GM21786 (cell line): ENCODE data around the gene AADACL2.
"Not testable (repeated sequence)": the region's sequence is repeated elsewhere in the genome, so short reads cannot be mapped to it uniquely, and the experiment has no call there.

Experiments
- ATAC-seq: cut with Tn5 transposase; IDR thresholded peaks from one replicate; pipeline ENCODE4 v1.9.1; 2021; ENCODE audit not compliant: unreplicated experiment

Gene AADACL2

DNA sequence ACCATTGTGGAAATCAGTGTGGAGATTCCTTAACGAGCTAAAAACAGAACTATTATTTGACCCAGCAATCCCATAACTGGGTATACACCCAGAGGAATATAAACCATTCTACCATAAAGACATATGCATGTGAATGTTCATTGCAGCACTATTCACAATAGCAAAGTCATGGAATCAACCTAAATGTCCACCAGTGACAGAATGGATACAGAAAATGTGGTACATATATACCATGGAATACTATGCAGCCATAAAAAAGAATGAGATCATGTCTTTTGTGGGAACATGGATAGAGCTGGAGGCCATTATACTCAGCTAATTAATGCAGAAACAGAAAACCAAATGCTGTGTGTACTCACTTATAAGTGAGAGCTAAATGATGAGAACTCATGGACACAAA, 31.0 kb downstream of the AADACL2 start:
- not testable (repeated sequence) for ATAC-seq

GRCh38 chr3:151765685-151766084, 32.0 kb downstream of the AADACL2 start:
- ATAC-seq = no peak

- no peak for ATAC-seq
These were observed 32.7 kb downstream of the AADACL2 start for GRCh38 chr3:151766454-151766853.

- ATAC-seq = no peak
These were observed 34.7 kb downstream of the AADACL2 start for GRCh38 chr3:151768393-151768930.

GRCh38 chr3:151769175-151769574, 35.4 kb downstream of the AADACL2 start:
- no peak for ATAC-seq

- ATAC-seq = no peak
These were observed 37.2 kb downstream of the AADACL2 start for GRCh38 chr3:151770956-151771355.

DNA sequence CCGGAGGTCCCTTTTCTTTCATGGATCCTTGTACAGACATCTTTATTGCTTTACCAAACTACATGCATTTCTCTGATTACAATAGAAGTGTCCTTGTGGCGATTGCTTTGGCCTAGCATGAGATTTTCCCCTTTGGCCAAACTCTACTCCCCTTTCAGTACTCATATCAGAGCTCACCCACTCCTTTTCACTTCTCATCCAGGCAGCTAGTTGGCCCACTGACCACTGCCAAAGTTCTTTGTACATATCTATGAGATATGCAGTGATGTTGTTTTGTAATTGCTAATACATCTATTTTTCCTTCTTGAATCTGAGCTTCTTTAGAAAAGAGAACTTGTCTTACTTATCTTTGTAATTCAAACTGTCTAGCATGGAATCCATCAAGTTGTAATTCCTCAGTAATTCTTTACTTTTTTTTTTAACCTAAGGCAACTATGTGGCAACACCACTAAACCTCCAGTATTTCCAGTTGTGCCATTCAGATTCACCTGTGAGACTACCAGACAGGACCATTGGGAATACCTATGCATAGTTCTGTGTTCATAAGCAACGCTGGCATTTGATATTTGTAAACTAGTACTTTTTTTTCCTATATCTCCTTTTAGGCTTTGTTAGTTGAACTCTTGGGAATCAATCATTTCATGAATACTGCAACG, 39.2 kb downstream of the AADACL2 start:
- ATAC-seq = no peak

DNA sequence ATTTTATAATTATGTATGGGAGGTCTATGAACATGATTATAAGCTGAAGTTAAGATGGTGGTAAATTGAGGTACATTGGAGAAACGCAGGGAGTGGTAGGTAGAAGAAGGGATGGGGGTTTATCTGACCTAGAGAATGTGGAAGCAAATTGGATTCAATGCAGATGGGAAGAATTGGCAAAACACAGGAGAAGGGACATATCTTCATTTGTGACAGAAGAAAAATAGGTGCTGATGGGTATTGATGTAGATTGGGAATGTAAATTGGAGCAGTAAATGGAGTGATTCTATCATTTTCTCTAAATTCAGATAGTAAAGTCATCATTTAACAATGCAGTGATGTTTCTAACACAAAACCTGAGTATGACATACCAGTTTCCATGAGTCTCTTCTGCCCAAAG, 40.5 kb downstream of the AADACL2 start:
- no peak for ATAC-seq

GRCh38 chr3:151774910-151775309, 41.2 kb downstream of the AADACL2 start:
- no peak for ATAC-seq

- no peak for ATAC-seq
These were observed 41.9 kb downstream of the AADACL2 start for GRCh38 chr3:151775314-151776258.

DNA sequence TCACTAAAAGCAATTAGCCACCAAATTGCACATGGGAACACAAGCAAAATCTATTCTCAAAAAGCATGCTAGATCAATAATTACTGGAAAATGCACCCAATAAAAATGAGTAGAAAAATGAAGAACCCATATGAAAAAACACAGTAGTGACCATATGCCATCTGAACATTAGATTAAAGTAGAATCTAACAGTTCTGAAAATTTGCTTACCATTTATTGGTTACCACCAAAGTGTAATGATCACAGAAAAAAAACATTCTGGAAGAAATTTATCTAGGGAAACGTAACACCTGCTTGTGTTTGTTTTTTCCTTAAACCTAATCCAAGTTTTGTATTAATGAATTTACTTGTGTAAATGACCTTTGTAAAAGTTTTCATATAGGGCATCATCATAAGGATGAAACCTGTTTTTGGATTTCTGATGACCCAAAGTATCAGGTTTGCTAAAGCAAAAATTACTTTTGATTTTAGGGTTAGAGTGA, 42.6 kb downstream of the AADACL2 start:
- ATAC-seq = no peak

- ATAC-seq = no peak
These were observed 44.2 kb downstream of the AADACL2 start for GRCh38 chr3:151777880-151778279.

- no peak for ATAC-seq
These were observed 53.9 kb downstream of the AADACL2 start for GRCh38 chr3:151787626-151788025.

GRCh38 chr3:151788401-151788800, 54.7 kb downstream of the AADACL2 start:
- ATAC-seq = no peak

DNA sequence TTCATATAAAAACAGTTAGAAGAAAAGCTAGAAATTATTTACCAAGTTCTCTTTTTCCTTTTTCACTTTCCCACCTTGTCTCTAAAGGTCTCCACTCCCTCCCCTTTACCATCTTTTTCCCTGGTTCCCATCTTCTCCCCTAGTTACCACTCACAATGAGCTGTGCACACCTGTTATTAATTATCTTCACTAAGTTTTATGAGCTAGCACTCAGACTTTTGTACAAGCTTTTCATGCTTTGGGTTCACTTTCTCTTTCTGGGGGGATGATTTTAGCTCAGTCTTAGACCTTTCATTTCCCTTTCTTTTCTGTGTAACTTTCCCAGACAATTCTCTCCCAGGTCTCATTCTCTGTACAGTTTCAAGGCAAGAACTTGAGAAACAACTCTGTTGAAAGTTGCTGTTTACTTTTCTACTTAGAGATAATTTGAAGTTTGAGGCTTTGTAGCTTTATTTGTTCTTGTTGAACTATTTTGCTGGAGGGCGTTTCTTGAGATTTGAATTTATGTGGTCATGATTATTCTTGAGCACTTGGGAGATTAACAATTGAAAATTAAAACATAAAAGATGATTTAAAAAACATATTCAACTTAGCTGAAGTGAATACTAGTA, 56.2 kb downstream of the AADACL2 start:
- ATAC-seq = no peak

DNA sequence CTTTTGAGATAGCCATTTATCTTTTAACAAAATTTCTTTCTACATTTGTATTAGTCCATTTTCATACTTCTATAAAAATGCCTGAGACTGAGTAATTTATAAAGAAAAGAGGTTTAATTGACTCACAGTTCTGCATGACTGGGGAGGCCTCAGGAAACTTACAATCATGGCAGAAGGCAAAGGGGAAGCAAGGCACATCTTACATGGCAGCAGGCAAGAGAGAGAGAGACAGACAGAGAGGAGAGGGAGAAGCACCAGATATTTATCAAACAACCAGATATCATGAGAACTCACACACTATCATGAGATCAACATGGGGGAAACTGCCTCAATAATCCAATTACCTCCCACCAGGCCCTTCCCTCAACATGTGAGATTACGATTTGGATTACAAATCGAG, 57.0 kb downstream of the AADACL2 start:
- not testable (repeated sequence) for ATAC-seq

- ATAC-seq = no peak
These were observed 58.7 kb downstream of the AADACL2 start for GRCh38 chr3:151792411-151792810.

DNA sequence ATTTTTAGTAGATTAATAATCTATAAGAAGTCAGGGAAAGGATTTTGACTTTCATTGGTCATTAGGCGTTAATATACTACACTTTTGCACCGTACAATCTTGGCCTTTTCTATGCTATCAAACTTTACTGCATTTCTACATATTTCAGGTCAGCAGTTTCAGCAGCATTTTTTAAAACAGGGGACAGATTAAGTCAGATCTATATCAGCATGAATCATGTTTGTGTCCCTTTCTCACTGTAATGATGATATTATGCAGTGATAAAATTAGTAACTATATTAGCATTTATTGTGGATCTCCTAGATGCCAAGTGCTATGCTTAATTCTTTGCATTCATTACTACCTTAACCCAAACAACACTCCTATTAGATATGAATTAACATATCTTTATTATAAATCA, 59.9 kb downstream of the AADACL2 start:
- ATAC-seq = no peak

DNA sequence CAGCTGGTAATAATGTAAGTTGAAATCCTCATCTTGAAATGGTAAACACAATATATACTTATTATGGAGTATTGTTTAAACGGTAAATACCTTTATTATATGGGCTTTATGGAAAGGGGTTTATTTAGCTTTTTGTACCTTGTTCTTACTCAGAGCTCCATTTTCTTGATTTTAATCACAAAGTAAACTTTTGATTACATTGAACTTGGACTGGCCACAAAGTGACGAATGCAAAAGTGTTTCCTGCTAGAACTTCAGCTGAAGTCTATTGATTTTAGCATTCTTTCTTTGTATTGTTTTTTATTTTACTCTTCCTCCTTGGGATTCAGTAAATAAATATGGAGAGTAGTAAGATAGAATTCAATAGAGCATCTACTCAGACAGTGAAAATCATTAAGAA, 60.4 kb downstream of the AADACL2 start:
- no peak for ATAC-seq

GRCh38 chr3:151795276-151795675, 61.5 kb downstream of the AADACL2 start:
- ATAC-seq = no peak

DNA sequence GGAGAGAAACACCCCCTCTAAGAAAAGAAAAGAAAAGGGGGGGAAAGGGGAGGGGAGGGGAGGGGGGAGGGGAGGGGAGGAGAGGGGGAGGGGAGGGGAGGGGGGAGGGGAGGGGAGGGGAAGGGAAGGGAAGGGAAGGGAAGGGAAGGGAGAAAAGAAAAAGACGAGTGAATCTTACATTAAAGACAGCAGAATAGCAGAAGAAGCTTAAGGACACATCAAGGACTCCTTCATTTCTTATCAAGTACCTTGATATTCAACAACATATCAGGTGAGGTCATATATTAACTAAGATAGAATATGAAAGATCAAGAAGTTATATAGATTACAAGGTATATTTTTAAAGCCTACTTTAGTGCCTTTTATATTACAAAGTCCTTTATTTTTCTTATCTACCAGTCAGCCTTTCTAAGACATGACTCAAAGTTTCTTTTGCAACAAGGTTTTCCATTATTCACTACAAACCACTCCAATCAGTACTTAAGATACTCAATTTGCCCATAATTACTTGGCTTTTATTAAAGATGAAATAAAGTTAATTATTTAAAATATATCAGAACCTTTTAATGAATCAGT, 62.5 kb downstream of the AADACL2 start:
- no peak for ATAC-seq
